Measurements from ENCODE around the gene SEMA3C. TPM values are rescaled to one million over a fixed set of nuclear protein-coding genes. Genes with fewer than 3 reads are reported as not detected.

The SEMA3C gene
- total and polyA plus RNA-seq, 9 donors = 74.4 to 270 (median 134) TPM

GRCh38 chr7:80890426-80891258 is 28.2 kb downstream of the SEMA3C start:
- peak; percentile 54 for DNase-seq
- H3K36me3 ChIP-seq (ENCODE audit: control insufficient read depth, insufficient read depth, low read length) = peaks cover 4% of the 10 kb centered on the region
- H3K27ac ChIP-seq (ENCODE audit: low read length) = no peak overlapping the region
- no peaks in the 10 kb centered on the region for H3K27me3 ChIP-seq (ENCODE audit: control insufficient read depth, insufficient read depth, low read length)
- WGBS (ENCODE audit: insufficient coverage) = no CpG with 5 or more reads among the region's 4 CpGs
- H3K4me3 ChIP-seq (ENCODE audit: low read length) = no peak overlapping the region
- no peaks in the 10 kb centered on the region for H3K4me1 ChIP-seq (ENCODE audit: control insufficient read depth, insufficient read depth, low read length)
- no peaks in the 10 kb centered on the region for H3K9me3 ChIP-seq (replicated peaks; ENCODE audit: control insufficient read depth, low read depth, low read length)

DNA sequence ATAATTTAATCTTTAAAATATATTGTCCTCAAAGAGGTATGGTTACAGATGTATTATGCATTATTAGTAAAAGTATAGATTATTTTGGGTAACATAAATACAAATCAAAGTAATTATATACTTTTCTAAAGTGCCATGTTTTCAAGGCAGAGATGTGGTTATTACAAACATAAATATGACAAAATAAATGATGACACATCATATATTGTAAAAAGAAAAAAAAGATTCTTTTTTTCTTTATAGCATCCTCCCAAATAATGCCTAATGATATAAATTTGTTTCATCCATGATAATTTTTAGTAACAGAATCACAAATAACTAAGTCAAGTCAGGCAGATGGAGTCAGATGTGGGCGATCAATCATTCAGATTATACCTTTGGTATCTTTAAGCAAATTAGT is 29.3 kb downstream of the SEMA3C start:
- H3K36me3 ChIP-seq (ENCODE audit: control insufficient read depth, insufficient read depth, low read length) = peaks cover 4% of the 10 kb centered on the region
- no peaks in the 10 kb centered on the region for H3K4me1 ChIP-seq (ENCODE audit: control insufficient read depth, insufficient read depth, low read length)
- DNase-seq = no peak
- no CpG with 5 or more reads among the region's 1 CpG for WGBS (ENCODE audit: insufficient coverage)
- H3K9me3 ChIP-seq (replicated peaks; ENCODE audit: control insufficient read depth, low read depth, low read length) = no peaks in the 10 kb centered on the region
- H3K4me3 ChIP-seq (ENCODE audit: low read length) = no peak overlapping the region
- no peak overlapping the region for H3K27ac ChIP-seq (ENCODE audit: low read length)
- no peaks in the 10 kb centered on the region for H3K27me3 ChIP-seq (ENCODE audit: control insufficient read depth, insufficient read depth, low read length)

DNA sequence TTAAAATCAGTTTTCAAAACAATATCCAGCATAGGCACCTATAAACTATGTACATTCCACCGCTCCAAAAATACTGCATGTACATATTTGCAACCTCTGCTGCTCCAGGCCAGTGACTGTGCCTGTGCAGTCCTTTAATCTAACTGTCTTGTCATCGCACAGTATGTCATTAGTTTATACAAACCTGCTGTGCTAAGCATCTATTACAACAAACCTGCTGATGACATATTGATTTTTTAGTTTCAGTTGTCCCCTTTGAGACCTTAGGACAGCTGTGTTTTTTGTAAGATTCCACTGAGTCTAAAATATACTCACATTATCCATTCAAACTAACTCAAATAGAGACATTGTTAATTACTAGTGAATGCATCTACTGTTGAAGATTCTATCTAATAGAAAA is 33.1 kb downstream of the SEMA3C start:
- 88% methylated on average over 1 of the region's 2 CpGs for WGBS (ENCODE audit: insufficient coverage)
- Histone ChIP-seq H3K27ac (ENCODE audit: low read length) (no peak overlapping the region), H3K27me3 (ENCODE audit: control insufficient read depth, insufficient read depth, low read length) (no peaks in the 10 kb centered on the region), H3K9me3 (replicated peaks; ENCODE audit: control insufficient read depth, low read depth, low read length) (no peaks in the 10 kb centered on the region), H3K36me3 (ENCODE audit: control insufficient read depth, insufficient read depth, low read length) (peaks cover 4% of the 10 kb centered on the region), H3K4me1 (ENCODE audit: control insufficient read depth, insufficient read depth, low read length) (no peaks in the 10 kb centered on the region), H3K4me3 (ENCODE audit: low read length) (no peak overlapping the region)
- no peak for DNase-seq

DNA sequence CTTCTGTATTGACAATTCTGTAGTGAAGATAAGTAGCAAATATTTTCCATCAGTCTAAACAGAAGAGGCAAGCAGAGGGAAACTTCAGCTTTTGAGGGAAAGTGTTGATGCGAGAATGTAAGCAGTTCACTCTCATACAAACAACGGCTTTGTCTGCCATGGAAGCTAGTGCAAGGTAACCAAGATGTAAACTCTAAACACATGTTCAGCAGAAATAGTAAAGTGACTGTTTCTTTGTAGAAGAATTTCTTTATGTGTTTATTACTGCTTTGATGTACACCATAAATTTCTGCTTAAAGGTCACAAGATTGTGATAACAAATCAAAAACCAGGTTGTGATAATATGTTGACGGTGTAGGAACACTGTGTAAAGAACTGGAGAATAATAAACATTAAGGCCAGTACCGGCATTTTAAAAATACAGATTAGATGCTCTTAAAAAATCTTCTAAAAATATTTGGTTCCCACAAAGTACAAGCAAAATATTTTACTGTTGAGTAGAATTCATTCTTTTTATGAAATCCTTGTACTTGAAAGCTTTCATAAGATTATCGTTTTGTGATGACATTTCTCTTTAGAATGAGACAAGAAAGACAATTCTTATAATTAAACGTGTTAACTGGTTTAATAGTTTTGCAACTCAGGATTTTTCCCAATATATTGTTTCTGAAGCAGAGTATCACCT is 34.2 kb downstream of the SEMA3C start:
- no peaks in the 10 kb centered on the region for H3K27me3 ChIP-seq (ENCODE audit: control insufficient read depth, insufficient read depth, low read length)
- no CpG with 5 or more reads among the region's 6 CpGs for WGBS (ENCODE audit: insufficient coverage)
- H3K36me3 ChIP-seq (ENCODE audit: control insufficient read depth, insufficient read depth, low read length) = peaks cover 7% of the 10 kb centered on the region
- no peak overlapping the region for H3K4me3 ChIP-seq (ENCODE audit: low read length)
- H3K4me1 ChIP-seq (ENCODE audit: control insufficient read depth, insufficient read depth, low read length) = peaks cover 2% of the 10 kb centered on the region
- H3K9me3 ChIP-seq (replicated peaks; ENCODE audit: control insufficient read depth, low read depth, low read length) = no peaks in the 10 kb centered on the region
- no peak for DNase-seq
- H3K27ac ChIP-seq (ENCODE audit: low read length) = no peak overlapping the region

DNA sequence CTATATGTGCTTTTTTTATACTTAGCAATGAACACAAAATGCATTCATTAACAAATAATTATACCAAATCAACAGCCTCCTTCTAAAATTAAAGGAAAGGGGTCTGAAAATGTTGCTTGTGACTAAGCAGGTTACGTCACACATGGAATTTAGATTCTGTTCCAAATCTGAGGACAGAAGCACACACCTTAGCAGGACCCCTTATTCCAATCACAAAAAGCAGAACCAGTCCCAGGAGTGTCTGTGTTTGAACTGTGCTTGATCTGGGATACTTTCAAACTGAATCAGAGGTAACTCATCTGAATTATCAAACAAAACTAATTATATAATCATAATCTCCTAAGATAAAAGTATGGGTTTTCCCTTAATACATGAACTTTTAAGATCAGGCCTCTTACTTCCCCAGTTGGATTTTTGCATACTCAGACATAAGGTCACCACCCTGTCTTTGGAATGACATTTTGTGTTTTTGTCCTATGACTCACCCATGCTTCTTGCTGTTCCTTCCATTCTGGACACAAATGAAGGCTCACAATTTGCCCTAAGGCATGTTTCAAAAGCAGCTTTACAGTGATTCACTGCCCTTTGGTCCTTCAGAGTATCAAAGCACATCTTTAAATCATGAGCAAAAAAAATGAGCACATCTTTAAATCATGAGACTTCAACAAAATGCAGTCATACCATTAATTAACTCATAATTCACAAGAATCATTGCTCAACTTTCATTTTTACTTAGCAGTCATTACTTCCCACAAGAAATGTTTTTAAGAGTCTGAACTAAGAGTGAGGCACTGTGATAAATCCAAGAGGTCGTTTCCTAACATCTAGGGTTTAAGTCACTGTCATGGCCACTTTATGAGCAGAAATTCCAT is 35.5 kb downstream of the SEMA3C start:
- no peak overlapping the region for H3K4me3 ChIP-seq (ENCODE audit: low read length)
- WGBS (ENCODE audit: insufficient coverage) = no CpG with 5 or more reads among the region's 2 CpGs
- H3K27ac ChIP-seq (ENCODE audit: low read length) = no peak overlapping the region
- peak; percentile 54 for DNase-seq
- H3K9me3 ChIP-seq (replicated peaks; ENCODE audit: control insufficient read depth, low read depth, low read length) = no peaks in the 10 kb centered on the region
- H3K27me3 ChIP-seq (ENCODE audit: control insufficient read depth, insufficient read depth, low read length) = no peaks in the 10 kb centered on the region
- H3K36me3 ChIP-seq (ENCODE audit: control insufficient read depth, insufficient read depth, low read length) = peaks cover 7% of the 10 kb centered on the region
- H3K4me1 ChIP-seq (ENCODE audit: control insufficient read depth, insufficient read depth, low read length) = peaks cover 2% of the 10 kb centered on the region

- no CpG with 5 or more reads among the region's 4 CpGs for WGBS (ENCODE audit: insufficient coverage)
- peak overlapping the region; percentile 78 for H3K27ac ChIP-seq (ENCODE audit: low read length)
- H3K27me3 ChIP-seq (ENCODE audit: control insufficient read depth, insufficient read depth, low read length) = no peaks in the 10 kb centered on the region
These were observed 36.5 kb downstream of the SEMA3C start for GRCh38 chr7:80882213-80882801.

DNA sequence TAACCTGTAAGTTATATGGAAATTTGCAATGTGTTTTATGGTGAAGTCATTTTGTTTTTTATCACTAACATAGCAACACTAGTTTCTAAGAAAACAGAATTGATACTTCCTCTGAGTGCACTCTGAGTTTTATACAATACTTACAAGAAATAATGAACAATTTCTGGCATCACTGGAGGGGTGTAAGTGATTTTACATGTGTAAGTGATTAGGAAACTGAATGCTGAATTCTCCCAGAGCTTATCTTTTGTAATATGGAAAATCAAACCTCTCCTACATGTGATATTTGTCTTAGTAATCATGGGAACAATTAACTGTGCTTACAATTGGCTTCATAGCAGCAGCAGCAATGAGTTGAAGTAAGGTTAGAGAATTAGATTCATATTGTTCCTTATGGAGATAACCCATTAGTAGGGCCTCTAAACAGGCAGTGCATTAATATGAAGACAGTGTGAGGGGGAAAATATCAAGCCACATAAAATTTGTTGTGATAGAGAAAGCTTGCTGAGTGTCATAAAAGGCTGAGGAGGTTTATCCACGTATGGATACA is 37.4 kb downstream of the SEMA3C start:
- no peaks in the 10 kb centered on the region for H3K9me3 ChIP-seq (replicated peaks; ENCODE audit: control insufficient read depth, low read depth, low read length)
- H3K27ac ChIP-seq (ENCODE audit: low read length) = peak overlapping the region; percentile 78
- no peak overlapping the region for H3K4me3 ChIP-seq (ENCODE audit: low read length)
- H3K36me3 ChIP-seq (ENCODE audit: control insufficient read depth, insufficient read depth, low read length) = peaks cover 3% of the 10 kb centered on the region
- H3K4me1 ChIP-seq (ENCODE audit: control insufficient read depth, insufficient read depth, low read length) = peaks cover 2% of the 10 kb centered on the region
- H3K27me3 ChIP-seq (ENCODE audit: control insufficient read depth, insufficient read depth, low read length) = no peaks in the 10 kb centered on the region
- no CpG with 5 or more reads among the region's 1 CpG for WGBS (ENCODE audit: insufficient coverage)
- peak; percentile 94 for DNase-seq

More at GRCh38 chr7:80882213-80882801, 36.5 kb downstream of the SEMA3C start:
- H3K36me3 ChIP-seq (ENCODE audit: control insufficient read depth, insufficient read depth, low read length) = peaks cover 3% of the 10 kb centered on the region
- H3K9me3 ChIP-seq (replicated peaks; ENCODE audit: control insufficient read depth, low read depth, low read length) = no peaks in the 10 kb centered on the region
- no peak overlapping the region for H3K4me3 ChIP-seq (ENCODE audit: low read length)
- DNase-seq = no peak
- H3K4me1 ChIP-seq (ENCODE audit: control insufficient read depth, insufficient read depth, low read length) = peaks cover 2% of the 10 kb centered on the region

- DNase-seq = peak; percentile 47
- no peak overlapping the region for H3K4me3 ChIP-seq (ENCODE audit: low read length)
- peaks cover 8% of the 10 kb centered on the region for H3K36me3 ChIP-seq (ENCODE audit: control insufficient read depth, insufficient read depth, low read length)
- no peak overlapping the region for H3K27ac ChIP-seq (ENCODE audit: low read length)
- H3K9me3 ChIP-seq (replicated peaks; ENCODE audit: control insufficient read depth, low read depth, low read length) = no peaks in the 10 kb centered on the region
- WGBS (ENCODE audit: insufficient coverage) = 61% methylated on average over 4 of the region's 5 CpGs
- H3K27me3 ChIP-seq (ENCODE audit: control insufficient read depth, insufficient read depth, low read length) = no peaks in the 10 kb centered on the region
- peaks cover 2% of the 10 kb centered on the region for H3K4me1 ChIP-seq (ENCODE audit: control insufficient read depth, insufficient read depth, low read length)
These were observed 39.0 kb downstream of the SEMA3C start for GRCh38 chr7:80879849-80880248.

- no peaks in the 10 kb centered on the region for H3K27me3 ChIP-seq (ENCODE audit: control insufficient read depth, insufficient read depth, low read length)
- H3K9me3 ChIP-seq (replicated peaks; ENCODE audit: control insufficient read depth, low read depth, low read length) = no peaks in the 10 kb centered on the region
- peaks cover 2% of the 10 kb centered on the region for H3K4me1 ChIP-seq (ENCODE audit: control insufficient read depth, insufficient read depth, low read length)
- no peak for DNase-seq
- no peak overlapping the region for H3K4me3 ChIP-seq (ENCODE audit: low read length)
- no CpG with 5 or more reads among the region's 5 CpGs for WGBS (ENCODE audit: insufficient coverage)
- H3K36me3 ChIP-seq (ENCODE audit: control insufficient read depth, insufficient read depth, low read length) = peaks cover 11% of the 10 kb centered on the region
- H3K27ac ChIP-seq (ENCODE audit: low read length) = no peak overlapping the region
These were observed 41.9 kb downstream of the SEMA3C start for GRCh38 chr7:80876894-80877414.

Data from muscle of leg (tissue), 11 donors.